Stimulated activated CD8-positive, alpha-beta memory T cell treated with anti-CD3 and anti-CD28 coated beads, Interleukin-2, amount 100 ng/mL, for 1 hour (primary cell): Measurements from ENCODE around the gene EPB41L3.

ENCODE experiments used
- DNase-seq, 2 donors: peaks; one replicate each; pipeline ENCODE4 v3.0.0-alpha.2; 2020; ENCODE audit warnings: low read depth in 2 of 2

Gene EPB41L3

DNA sequence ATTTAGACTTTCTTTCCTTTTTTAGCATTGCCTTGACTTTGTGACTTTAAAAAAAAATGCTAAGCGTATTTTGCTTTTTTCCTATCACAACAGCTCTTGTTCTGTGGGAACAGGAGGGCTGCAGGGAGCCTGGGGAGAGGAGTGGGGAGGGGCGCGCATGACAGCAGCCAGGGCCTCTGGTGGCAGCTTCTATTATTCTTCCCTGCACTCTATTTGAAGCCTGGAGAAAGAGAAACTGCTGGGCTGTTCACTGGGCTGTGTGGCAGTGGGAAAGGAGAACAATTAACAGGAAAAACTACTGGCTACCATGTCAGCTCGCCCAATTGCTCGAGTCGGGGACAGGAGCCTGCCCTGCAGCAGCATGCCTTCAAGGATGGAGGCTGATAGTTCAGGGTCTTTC, 129.3 kb downstream of the EPB41L3 start:
- DNase-seq = no peak

DNA sequence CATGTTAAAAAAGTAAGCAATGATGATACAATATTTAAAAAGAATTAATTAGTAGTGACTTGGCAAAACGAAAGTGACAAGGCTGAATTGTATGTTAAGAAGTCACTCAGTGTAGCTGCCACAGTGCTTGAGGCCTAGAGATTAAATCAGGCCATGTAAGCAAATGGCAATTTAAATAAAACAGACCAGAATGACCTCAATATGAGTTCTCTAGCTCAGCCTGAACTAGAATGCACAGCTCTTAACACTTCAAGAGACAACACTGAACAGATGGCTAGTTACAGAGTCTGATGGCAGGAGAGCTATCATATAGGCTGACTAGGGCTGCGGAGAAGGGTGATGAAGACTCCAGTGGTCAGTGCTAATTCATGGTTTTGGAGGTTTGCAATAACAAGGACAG, 130.3 kb downstream of the EPB41L3 start:
- no peak for DNase-seq

DNA sequence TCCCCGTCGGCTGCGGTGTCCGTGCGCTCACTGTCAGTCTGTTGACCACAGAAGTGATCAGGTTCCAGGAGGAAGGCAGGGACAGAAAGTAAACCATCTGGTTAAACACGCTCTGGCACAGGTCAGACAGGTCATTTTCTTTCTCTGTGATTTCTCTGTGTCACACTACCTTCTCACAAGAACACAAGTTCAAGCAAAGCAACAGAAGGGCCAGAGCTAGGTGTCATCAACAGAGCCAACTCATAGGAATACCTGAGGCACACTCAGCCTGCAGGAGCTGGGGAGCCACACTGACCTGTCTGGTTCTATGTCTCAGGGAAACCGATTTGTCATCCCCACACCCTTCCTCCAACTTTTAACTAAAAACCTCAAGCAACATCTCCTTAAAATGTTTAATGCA, 133.2 kb downstream of the EPB41L3 start:
- no peak for DNase-seq

DNA sequence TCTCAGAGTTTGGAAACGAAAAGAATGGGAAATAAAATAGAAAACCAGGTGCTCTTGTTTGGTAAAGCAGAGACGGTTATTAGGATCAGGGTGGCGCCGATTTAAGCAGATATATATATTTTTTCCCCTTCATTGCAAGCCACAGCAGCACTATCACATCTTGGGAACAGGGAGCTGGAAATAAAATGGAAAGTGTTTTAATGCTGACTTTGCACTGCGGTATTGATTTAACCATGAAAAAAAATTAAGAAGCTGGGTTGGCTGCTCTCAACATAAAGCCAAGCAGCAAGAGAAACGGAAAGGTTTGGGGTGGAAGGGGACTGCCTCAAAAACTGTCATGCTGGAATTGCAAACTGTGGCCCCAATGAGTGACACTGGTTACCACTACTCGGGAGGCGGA, 145.5 kb downstream of the EPB41L3 start:
- DNase-seq = no peak

DNA sequence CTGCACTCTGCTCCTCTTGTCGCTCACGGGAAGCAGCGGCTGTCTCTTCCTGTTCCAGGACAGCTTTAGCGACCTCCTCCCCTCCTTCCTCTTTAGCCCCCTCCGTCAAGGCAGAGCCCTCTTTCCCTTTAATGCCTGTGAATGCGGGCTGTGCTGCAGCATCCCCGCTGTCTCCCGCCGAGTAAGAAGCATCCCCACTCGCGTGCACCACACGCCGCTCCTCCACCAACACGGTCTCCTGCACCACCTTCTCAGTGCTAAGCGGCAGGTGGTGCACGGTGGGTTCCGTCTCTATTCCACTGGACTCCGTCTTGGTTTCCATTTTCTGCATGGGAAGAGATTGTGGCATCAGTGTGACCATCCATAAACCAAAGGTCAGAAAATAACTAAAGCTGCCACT, 146.7 kb downstream of the EPB41L3 start:
- no peak for DNase-seq

DNA sequence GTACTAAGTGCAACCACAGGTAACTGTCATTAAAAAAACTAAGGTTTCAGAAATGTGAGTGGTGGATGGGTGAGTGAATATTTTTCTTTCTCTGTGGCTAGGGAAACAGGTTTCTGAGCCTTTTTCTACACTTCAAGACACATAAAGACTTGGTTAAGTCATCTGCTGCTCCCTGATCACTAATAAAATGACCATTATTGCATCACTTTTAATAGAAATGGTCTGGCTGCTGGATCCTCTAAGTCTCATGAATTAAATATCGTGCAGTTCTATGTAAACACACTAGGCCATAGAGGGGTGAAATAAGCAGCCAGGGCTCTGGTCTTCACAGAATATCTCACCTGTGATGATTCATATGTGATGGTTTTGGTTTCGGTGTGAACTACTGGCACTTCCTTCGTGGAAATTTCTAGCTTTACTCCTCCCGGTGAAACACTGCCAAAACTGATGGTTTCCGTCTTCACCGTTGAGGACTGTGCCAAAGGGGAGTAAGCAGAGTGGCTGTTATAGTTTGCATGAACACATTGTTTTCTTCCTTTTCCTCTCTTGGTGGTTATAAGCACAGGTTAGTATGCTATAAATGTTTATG, 147.8 kb downstream of the EPB41L3 start:
- DNase-seq = no peak

DNA sequence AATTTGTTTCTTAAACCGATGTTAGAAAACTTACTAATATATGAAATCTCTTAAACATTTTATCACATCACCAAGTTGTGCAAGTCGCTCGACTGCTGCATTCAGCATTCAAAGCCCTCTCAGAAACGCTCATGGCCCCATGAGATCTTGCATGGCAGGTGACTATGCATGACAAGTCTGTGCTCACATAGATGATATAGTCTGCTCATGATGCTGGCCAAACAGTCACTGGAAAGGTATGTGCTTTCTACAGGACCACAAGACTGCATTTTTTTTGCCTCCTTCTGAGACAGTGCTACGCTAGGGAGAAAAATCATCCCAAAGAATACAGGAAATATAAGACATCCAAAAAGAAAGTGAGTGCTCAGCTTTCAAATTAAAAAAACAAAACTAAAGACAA, 150.0 kb downstream of the EPB41L3 start:
- DNase-seq = no peak

DNA sequence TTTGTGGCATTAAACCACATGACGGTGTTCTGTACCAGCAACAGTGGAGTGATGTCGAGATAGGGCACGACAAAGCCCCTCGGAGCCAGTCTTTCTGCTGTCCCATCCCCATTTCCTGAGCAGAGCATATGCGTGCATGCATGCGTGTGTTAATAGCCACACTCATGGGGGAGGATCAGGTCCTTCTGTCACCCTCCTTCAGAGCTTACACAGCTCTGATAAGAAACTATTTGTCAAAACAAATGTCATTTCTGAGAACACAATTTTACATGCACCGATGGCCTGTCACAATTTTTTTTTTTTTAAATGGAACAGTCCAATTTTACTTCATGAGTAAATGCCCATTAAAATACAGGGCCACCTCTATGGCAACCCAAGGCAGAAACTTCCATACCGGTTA, 152.4 kb downstream of the EPB41L3 start:
- no peak for DNase-seq

DNA sequence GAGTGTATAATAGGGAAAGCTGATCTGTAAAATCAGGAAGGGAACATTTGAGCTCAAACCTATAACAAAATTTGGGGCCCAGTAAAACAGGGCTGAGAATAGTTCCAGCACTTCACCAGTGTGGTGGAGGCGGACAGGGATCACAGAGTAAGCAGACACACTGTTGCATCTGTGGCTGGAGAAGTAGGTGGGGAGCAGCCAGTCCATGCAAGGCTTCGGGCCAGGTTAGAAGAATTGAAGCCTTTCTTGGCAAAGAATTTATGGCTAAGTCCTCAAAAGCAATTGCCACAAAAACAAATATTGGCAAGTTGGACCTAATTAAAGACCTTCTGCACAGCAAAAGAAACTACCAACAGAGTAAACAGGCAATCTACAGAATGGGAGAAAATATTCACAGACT, 154.4 kb downstream of the EPB41L3 start:
- no peak for DNase-seq

DNA sequence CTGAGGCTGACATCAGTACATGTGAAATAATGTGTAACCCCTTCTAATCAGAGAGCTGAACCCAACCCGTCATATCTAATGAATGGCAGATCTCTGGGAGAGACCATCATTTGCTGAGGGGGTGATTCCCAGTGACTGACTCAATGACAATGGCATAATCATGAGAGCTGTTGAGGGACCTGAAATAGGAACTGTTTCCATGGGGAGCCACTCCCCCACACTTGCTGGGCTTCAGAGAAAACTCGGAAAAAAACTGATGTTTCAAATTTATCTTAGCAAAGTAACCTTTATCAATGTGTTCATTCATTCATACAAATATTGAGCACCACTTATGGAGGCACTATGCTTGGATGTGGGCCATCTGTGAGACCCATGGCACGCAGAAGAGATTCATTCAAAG, 154.9 kb downstream of the EPB41L3 start:
- no peak for DNase-seq

DNA sequence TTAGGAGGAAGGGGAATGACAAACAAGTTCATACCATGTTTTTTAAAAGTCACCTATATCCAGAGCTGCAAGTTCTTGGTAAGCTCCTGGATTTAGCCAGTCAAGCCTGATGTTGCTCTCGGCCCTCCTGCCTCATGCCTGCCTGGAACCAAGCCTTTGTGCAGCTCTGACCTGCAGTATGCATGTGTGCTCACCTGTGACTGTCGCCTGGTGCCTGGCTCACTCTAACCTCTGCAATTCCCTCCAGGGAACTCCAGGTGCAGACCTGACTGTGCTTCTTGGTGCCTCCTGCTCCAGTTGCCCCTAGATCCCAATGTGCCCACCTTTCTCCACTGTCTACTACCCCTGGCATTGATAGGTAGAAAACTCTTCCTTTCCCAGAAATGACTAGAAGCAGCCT, 163.2 kb downstream of the EPB41L3 start:
- DNase-seq = no peak

DNA sequence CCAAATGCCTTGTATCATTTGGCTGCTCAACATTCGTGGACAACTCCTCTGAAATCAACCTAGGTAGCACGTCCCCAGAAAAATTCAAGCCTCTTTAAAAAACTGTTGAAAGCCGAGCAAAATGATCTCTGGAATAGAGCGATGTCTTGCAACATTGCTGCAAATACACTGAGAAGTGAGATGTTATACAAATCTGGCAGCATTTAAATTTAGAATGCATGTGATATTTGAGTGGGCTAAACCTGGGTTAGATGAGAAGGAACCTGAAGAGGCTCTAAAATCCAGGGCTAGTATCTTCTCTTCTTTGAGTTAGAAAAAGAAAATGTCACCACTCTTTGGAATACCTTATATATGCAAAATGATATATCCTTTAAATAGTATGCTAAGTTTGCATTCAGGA, 166.8 kb downstream of the EPB41L3 start:
- no peak for DNase-seq

DNA sequence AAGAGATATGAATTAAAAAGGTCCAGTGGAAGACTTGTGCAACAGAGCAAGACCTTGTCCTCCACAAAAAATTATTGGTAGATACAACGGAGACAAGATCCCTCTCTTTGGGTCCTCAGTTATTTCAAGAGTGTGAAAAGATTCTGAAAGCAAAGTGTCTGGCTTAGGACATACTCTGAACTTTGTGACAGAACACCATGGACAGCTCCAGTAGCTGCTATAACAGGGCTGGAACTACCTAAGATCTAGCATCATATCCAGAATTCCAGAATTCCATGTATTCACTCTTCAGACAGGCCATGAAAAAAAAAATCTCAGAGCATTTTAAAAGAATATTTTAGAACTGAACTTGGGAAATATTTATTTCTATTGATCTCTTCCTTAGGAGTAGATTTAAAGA, 173.5 kb downstream of the EPB41L3 start:
- no peak for DNase-seq

DNA sequence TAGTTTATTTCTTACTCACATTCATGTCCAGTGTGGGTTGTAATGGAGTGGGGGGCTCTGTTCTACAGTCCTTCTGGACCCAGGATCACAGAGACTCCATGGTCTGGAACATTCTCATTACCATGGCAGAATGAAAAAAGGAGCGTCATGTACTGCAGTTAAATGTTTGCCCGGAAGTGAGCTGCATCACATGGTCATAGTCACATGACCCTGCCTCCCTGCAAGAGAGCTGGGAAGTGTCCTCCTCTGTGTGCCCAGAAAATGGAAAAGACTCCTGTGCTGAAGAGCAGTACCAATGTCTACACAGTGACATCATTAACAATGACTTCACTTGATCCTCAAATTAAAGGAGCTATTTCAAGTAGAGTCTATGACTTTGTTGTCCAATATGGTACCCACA, 174.3 kb downstream of the EPB41L3 start:
- DNase-seq = no peak

DNA sequence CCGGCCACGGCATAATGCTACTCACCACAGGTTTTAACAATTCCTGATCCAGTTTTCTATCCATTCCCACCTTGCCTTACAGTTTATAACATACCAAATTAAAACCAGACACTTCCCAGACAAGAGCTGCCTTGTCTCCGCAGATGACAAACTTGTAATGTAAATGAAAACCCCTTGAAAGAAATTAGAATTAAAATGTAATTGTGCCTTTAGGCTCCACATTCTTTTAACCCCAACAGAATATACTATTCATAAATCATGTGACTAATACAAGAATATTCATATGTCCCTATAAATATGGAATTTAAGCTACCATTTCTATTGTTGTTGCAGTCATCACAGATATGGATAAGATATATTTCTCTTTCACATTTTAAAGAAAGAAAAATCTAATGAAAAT, 178.4 kb downstream of the EPB41L3 start:
- DNase-seq = no peak

DNA sequence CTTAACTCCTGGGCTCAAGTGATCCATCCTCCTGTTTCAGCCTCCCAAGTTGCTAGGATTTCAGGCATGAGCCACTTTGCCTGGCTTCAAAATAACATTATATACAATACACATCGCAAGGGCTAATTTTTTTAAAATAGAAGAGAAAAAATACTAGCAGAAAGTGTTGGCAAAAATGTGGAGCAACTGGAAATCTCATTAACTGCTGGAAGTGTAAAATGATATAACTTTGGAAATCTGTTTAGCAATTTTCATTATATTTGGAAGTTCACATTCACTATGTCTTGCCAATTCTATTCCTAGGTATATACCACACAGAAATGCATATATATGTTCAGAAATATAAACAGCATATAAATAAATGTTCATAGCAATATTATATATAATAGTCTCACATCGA, 193.2 kb downstream of the EPB41L3 start:
- no peak for DNase-seq
